ENCODE results near the gene USP13. TPM values are rescaled to one million over a fixed set of nuclear protein-coding genes. Genes with fewer than 3 reads are reported as not detected.

USP13 gene
- polyA plus RNA-seq, 1 experiment: 15.2 TPM

- no peak for TF ChIP-seq CTCF (IDR thresholded peaks at IDR 0.05; ENCODE audit: low read depth, low read length)
- DNase-seq (ENCODE audit: low read depth, low spot score): no peak
- CTCF ChIA-PET: interaction anchor here (0.8 to 1.7 kb wide), 2 partner anchors 164 to 830 kb away, joined by 3 to 6 read pairs; no protein-coding TSS in a partner anchor
- no peak overlapping the region for H3K27ac ChIP-seq (ENCODE audit: low read depth, low read length)
- no peaks in the 10 kb centered on the region for H3K9me3 ChIP-seq (ENCODE audit: control insufficient read depth, insufficient read depth, low read length)
- H3K4me3 ChIP-seq (ENCODE audit: low read depth, low read length): no peak overlapping the region
- POLR2A ChIA-PET: interaction anchor here (0.6 kb wide), 1 partner anchor 836 kb away, joined by 3 read pairs; no protein-coding TSS in a partner anchor
- H3K27me3 ChIP-seq (ENCODE audit: control insufficient read depth, insufficient read depth, low read length): no peaks in the 10 kb centered on the region
These were observed 112.6 kb downstream of the USP13 start for GRCh38 chr3:179765396-179765795.

- Histone ChIP-seq H3K9me3 (ENCODE audit: control insufficient read depth, insufficient read depth, low read length) (no peaks in the 10 kb centered on the region), H3K27ac (ENCODE audit: low read depth, low read length) (no peak overlapping the region), H3K27me3 (ENCODE audit: control insufficient read depth, insufficient read depth, low read length) (no peaks in the 10 kb centered on the region), H3K4me3 (ENCODE audit: low read depth, low read length) (no peak overlapping the region)
- DNase-seq (ENCODE audit: low read depth, low spot score): no peak
- no peak for TF ChIP-seq CTCF (IDR thresholded peaks at IDR 0.05; ENCODE audit: low read depth, low read length)
- POLR2A ChIA-PET: no interaction called here
- CTCF ChIA-PET: interaction anchor here (0.6 to 2.9 kb wide), 12 partner anchors 9 to 829 kb away, joined by 3 to 26 read pairs (median 6); no protein-coding TSS in a partner anchor
These were observed 113.7 kb downstream of the USP13 start for GRCh38 chr3:179766416-179767133.

- Histone ChIP-seq H3K27ac (ENCODE audit: low read depth, low read length) (no peak overlapping the region), H3K4me3 (ENCODE audit: low read depth, low read length) (no peak overlapping the region)
These were observed 115.2 kb downstream of the USP13 start for GRCh38 chr3:179768080-179768479.

GRCh38 chr3:179769411-179770247 is 116.8 kb downstream of the USP13 start:
- TF ChIP-seq CTCF (IDR thresholded peaks at IDR 0.05; ENCODE audit: low read depth, low read length): no peak
- Histone ChIP-seq H3K27ac (ENCODE audit: low read depth, low read length) (no peak overlapping the region), H3K27me3 (ENCODE audit: control insufficient read depth, insufficient read depth, low read length) (no peaks in the 10 kb centered on the region), H3K9me3 (ENCODE audit: control insufficient read depth, insufficient read depth, low read length) (no peaks in the 10 kb centered on the region), H3K4me3 (ENCODE audit: low read depth, low read length) (no peak overlapping the region)
- POLR2A ChIA-PET: no interaction called here
- no peak for DNase-seq (ENCODE audit: low read depth, low spot score)
- CTCF ChIA-PET: interaction anchor here (1.2 kb wide), 2 partner anchors 9 to 41 kb away, joined by 4 to 5 read pairs; no protein-coding TSS in a partner anchor

More at GRCh38 chr3:179768080-179768479, 115.2 kb downstream of the USP13 start:
- CTCF ChIA-PET: interaction anchor here (0.5 to 2.9 kb wide), 28 partner anchors 10 to 896 kb away, joined by 3 to 26 read pairs (median 4); partner anchors contain the start of gene TTC14
- peak; percentile 32 for DNase-seq (ENCODE audit: low read depth, low spot score)
- POLR2A ChIA-PET: no interaction called here
- H3K27me3 ChIP-seq (ENCODE audit: control insufficient read depth, insufficient read depth, low read length): no peaks in the 10 kb centered on the region
- peak; percentile 79 for TF ChIP-seq CTCF (IDR thresholded peaks at IDR 0.05; ENCODE audit: low read depth, low read length)
- H3K9me3 ChIP-seq (ENCODE audit: control insufficient read depth, insufficient read depth, low read length): no peaks in the 10 kb centered on the region

Measured in AG04450 (cell line).